HepG2 (cell line): ENCODE data around the gene IGF2BP3. TPM values are rescaled to one million over a fixed set of nuclear protein-coding genes. Genes with fewer than 3 reads are reported as not detected.

ENCODE experiments used
- CBX5 ChIP-seq: sonication (generic); formaldehyde crosslinking; IDR thresholded peaks from 2 replicates; pipeline ENCODE4 v1.4.0; 2020; ENCODE audit warnings: missing genetic modification reagents, borderline replicate concordance
- CENPT ChIP-seq: sonication (generic); formaldehyde crosslinking; IDR thresholded peaks from 2 replicates; pipeline ENCODE4 v1.8.0; 2022; ENCODE audit warnings: low read depth, mild to moderate bottlenecking, moderate library complexity, missing genetic modification reagents
- SAP130 ChIP-seq: IDR thresholded peaks from 2 replicates; pipeline ENCODE4 v1.6.1; 2016; ENCODE audit warnings: low read depth
- SUZ12 ChIP-seq: fragments of 150-350 bp; IDR thresholded peaks from 2 replicates; pipeline ENCODE4 v1.6.1; 2014; ENCODE audit warnings: low read depth, low read length
- TEAD3 ChIP-seq: optimal IDR thresholded peaks from 2 replicates; pipeline ENCODE3; 2016; ENCODE audit warnings: borderline replicate concordance
- TGIF2 ChIP-seq: IDR thresholded peaks from 2 replicates; pipeline ENCODE4 v1.6.1; 2016; ENCODE audit warnings: control low read depth, missing compliant biosample characterization
- THAP11 ChIP-seq: IDR thresholded peaks from 2 replicates; pipeline ENCODE4 v1.6.1; 2016; ENCODE audit warnings: missing biosample characterization, missing genetic modification reagents
- ZFP62 ChIP-seq: sonication (generic); formaldehyde crosslinking; IDR thresholded peaks from 2 replicates; pipeline ENCODE4 v1.4.0; 2020; ENCODE audit warnings: missing genetic modification reagents
- ZNF317 ChIP-seq: sonication (generic); formaldehyde crosslinking; IDR thresholded peaks from 2 replicates; pipeline ENCODE4 v1.5.0; 2020; ENCODE audit warnings: mild to moderate bottlenecking, missing genetic modification reagents
- ZNF558 ChIP-seq: sonication (generic); formaldehyde crosslinking; IDR thresholded peaks from 2 replicates; pipeline ENCODE4 v1.9.0; 2022; ENCODE audit warnings: mild to moderate bottlenecking, missing genetic modification reagents, borderline replicate concordance
- ZNF660 ChIP-seq: sonication (generic); formaldehyde crosslinking; IDR thresholded peaks from 2 replicates; pipeline ENCODE4 v1.5.1; 2020; ENCODE audit warnings: mild to moderate bottlenecking, low read depth, missing genetic modification reagents, borderline replicate concordance
- polyA plus RNA-seq, 8 experiments: library from polyadenylated mRNA; depleted of rRNA in 3 of 8; stranded (reverse) in 7 of 8; unstranded in 1 of 8; fragments of >200 nt; fragmentation: Illumina TruSeq in 4 of 8; extraction: Trizol in 4 of 8; gene quantifications; 2 replicates each; pipeline versions ENCODE4 v1.2.1 to v1.2.3, GENCODE V29; 2011 to 2016; ENCODE audit warnings: low read depth in 4 of 8, missing spikeins in 1 of 8, mixed read lengths in 1 of 8; ENCODE audit not compliant: insufficient read depth in 1 of 8
- total RNA-seq, 5 experiments: library from RNA; depleted of rRNA; stranded (reverse); fragments of >200 nt; fragmentation: Illumina TruSeq; extraction: Trizol; gene quantifications; 2 replicates each; pipeline ENCODE4 v1.2.3, GENCODE V29; 2016; ENCODE audit warnings: low read depth in 1 of 5
- TF ChIP-seq, protein P1 (sequence below): sonication (generic); formaldehyde crosslinking; IDR thresholded peaks from 2 replicates; pipeline ENCODE4 v1.9.0; 2021; ENCODE audit warnings: missing genetic modification reagents, borderline replicate concordance
- TF ChIP-seq, protein P2 (sequence below): sonication (generic); formaldehyde crosslinking; IDR thresholded peaks from 2 replicates; pipeline ENCODE4 v1.8.1; 2023; ENCODE audit warnings: mild to moderate bottlenecking, moderate library complexity, missing genetic modification reagents
- TF ChIP-seq, protein P3 (sequence below), 2 experiments: fragments of 450-650 bp in 1 of 2; sonication (generic) in 1 of 2; formaldehyde crosslinking; IDR thresholded peaks; 2 replicates each; pipeline versions ENCODE4 v1.5.0 to v1.8.0; 2020 to 2022; ENCODE audit warnings: mild to moderate bottlenecking in 1 of 2, missing genetic modification reagents in 1 of 2
- TF ChIP-seq, protein P4 (sequence below): sonication (generic); IDR thresholded peaks from 2 replicates; pipeline ENCODE4 v1.6.1; 2016; ENCODE audit warnings: low read depth, borderline replicate concordance
- TF ChIP-seq, protein P5 (sequence below): sonication (generic); formaldehyde crosslinking; IDR thresholded peaks from 2 replicates; pipeline ENCODE4 v1.8.1; 2022; ENCODE audit warnings: low read depth, mild to moderate bottlenecking, missing genetic modification reagents
- TF ChIP-seq, protein P6 (sequence below): sonication (generic); formaldehyde crosslinking; IDR thresholded peaks from 2 replicates; pipeline ENCODE4 v1.4.0; 2020; ENCODE audit warnings: missing genetic modification reagents, borderline replicate concordance

Gene IGF2BP3
- total and polyA plus RNA-seq, 2 of the 13 experiments (the other 11 are each of a cell fraction or from before 2014, with no cell fraction given), result 37.7 to 39.5 TPM

DNA sequence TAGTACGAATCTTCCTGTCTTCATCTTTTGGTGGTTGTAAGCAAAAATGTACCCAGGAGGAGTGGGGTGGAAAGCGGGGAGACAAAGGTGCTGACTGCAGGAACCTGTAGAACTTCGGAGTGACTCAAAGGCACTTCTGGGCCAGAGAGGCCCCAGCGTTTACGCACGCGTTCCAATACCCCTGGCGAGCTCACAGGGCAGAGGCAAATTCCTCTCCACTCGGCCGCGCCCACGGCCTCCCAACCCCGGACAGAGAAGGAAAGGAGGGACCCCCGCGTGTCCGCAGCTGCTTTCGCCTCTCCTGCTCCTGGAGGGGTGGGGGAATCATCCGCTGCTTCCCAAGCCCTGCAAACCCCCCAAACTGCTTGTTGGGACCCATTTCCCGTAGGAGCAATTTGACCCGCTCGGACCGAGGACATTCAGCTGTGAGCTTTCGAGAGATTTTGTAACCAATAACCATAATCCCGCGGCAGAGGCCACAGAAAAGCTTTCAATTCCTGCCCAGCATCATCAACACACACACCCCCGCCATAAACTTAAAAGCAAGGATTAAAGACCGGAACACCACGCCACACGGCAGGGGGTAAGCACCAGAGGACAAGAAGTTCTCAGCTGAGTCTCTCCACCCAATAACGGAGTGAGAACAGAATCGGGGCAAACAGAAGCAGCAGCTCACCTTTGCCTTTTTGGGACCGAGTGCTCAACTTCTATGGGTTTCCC, 2.3 kb downstream of the IGF2BP3 start (continued):
- TF ChIP-seq CENPT, result no peak
- TF ChIP-seq TGIF2, result peak; percentile 39; the same call in 1 of the 2 replicates
- TF ChIP-seq, protein P1, sequence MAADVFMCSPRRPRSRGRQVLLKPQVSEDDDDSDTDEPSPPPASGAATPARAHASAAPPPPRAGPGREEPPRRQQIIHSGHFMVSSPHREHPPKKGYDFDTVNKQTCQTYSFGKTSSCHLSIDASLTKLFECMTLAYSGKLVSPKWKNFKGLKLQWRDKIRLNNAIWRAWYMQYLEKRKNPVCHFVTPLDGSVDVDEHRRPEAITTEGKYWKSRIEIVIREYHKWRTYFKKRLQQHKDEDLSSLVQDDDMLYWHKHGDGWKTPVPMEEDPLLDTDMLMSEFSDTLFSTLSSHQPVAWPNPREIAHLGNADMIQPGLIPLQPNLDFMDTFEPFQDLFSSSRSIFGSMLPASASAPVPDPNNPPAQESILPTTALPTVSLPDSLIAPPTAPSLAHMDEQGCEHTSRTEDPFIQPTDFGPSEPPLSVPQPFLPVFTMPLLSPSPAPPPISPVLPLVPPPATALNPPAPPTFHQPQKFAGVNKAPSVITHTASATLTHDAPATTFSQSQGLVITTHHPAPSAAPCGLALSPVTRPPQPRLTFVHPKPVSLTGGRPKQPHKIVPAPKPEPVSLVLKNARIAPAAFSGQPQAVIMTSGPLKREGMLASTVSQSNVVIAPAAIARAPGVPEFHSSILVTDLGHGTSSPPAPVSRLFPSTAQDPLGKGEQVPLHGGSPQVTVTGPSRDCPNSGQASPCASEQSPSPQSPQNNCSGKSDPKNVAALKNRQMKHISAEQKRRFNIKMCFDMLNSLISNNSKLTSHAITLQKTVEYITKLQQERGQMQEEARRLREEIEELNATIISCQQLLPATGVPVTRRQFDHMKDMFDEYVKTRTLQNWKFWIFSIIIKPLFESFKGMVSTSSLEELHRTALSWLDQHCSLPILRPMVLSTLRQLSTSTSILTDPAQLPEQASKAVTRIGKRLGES (CRISPR knock-in tag), result no peak
- peak; percentile 76 for TF ChIP-seq SAP130 (CRISPR knock-in tag)
- no peak for TF ChIP-seq ZNF660 (CRISPR knock-in tag)
- TF ChIP-seq, protein P2, sequence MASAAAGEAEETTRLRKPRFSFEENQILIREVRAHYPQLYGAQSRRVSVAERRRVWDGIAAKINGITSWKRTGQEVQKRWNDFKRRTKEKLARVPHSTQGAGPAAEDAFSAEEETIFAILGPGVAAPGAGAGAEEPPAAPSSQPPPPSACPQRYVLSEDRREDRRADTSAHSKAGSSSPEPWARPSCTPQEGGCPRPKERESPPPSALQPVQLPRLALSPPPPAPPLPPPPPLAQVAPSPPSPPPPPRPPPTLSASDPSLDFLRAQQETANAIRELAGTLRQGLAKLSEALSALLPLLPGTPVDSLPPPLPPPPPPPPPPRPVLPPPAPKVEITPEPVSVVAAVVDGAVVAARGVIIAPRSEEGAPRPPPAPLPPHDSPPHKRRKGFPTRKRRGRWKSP (CRISPR knock-in tag), result 0 out of 2 replicates have a peak, but pooled peaks have one; percentile 30
- TF ChIP-seq, protein P3, sequence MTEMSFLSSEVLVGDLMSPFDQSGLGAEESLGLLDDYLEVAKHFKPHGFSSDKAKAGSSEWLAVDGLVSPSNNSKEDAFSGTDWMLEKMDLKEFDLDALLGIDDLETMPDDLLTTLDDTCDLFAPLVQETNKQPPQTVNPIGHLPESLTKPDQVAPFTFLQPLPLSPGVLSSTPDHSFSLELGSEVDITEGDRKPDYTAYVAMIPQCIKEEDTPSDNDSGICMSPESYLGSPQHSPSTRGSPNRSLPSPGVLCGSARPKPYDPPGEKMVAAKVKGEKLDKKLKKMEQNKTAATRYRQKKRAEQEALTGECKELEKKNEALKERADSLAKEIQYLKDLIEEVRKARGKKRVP (CRISPR knock-in tag; IDR thresholded peaks at IDR 0.05), result no peak
- no peak; the same call in 1 of the 2 replicates for TF ChIP-seq ZNF317
- TF ChIP-seq, protein P4, sequence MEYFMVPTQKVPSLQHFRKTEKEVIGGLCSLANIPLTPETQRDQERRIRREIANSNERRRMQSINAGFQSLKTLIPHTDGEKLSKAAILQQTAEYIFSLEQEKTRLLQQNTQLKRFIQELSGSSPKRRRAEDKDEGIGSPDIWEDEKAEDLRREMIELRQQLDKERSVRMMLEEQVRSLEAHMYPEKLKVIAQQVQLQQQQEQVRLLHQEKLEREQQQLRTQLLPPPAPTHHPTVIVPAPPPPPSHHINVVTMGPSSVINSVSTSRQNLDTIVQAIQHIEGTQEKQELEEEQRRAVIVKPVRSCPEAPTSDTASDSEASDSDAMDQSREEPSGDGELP, result peak; percentile 31; the same call in 1 of the 2 replicates
- no peak for TF ChIP-seq ZNF558
- TF ChIP-seq, protein P5, sequence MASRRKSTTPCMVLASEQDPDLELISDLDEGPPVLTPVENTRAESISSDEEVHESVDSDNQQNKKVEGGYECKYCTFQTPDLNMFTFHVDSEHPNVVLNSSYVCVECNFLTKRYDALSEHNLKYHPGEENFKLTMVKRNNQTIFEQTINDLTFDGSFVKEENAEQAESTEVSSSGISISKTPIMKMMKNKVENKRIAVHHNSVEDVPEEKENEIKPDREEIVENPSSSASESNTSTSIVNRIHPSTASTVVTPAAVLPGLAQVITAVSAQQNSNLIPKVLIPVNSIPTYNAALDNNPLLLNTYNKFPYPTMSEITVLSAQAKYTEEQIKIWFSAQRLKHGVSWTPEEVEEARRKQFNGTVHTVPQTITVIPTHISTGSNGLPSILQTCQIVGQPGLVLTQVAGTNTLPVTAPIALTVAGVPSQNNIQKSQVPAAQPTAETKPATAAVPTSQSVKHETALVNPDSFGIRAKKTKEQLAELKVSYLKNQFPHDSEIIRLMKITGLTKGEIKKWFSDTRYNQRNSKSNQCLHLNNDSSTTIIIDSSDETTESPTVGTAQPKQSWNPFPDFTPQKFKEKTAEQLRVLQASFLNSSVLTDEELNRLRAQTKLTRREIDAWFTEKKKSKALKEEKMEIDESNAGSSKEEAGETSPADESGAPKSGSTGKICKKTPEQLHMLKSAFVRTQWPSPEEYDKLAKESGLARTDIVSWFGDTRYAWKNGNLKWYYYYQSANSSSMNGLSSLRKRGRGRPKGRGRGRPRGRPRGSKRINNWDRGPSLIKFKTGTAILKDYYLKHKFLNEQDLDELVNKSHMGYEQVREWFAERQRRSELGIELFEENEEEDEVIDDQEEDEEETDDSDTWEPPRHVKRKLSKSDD, result 0 out of 2 replicates have a peak, but pooled peaks have one; percentile 33
- TF ChIP-seq CBX5 (CRISPR knock-in tag), result no peak
- TF ChIP-seq THAP11 (CRISPR knock-in tag), result no peak
- no peak for TF ChIP-seq ZFP62
- TF ChIP-seq SUZ12, result no peak
- TF ChIP-seq TEAD3, result peak; percentile 33
- TF ChIP-seq, protein P6, sequence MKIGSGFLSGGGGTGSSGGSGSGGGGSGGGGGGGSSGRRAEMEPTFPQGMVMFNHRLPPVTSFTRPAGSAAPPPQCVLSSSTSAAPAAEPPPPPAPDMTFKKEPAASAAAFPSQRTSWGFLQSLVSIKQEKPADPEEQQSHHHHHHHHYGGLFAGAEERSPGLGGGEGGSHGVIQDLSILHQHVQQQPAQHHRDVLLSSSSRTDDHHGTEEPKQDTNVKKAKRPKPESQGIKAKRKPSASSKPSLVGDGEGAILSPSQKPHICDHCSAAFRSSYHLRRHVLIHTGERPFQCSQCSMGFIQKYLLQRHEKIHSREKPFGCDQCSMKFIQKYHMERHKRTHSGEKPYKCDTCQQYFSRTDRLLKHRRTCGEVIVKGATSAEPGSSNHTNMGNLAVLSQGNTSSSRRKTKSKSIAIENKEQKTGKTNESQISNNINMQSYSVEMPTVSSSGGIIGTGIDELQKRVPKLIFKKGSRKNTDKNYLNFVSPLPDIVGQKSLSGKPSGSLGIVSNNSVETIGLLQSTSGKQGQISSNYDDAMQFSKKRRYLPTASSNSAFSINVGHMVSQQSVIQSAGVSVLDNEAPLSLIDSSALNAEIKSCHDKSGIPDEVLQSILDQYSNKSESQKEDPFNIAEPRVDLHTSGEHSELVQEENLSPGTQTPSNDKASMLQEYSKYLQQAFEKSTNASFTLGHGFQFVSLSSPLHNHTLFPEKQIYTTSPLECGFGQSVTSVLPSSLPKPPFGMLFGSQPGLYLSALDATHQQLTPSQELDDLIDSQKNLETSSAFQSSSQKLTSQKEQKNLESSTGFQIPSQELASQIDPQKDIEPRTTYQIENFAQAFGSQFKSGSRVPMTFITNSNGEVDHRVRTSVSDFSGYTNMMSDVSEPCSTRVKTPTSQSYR (CRISPR knock-in tag), result no peak
